OCI-LY1 (cell line): Measurements from ENCODE around the gene FANCC.

Experiments used
- EZH2 ChIP-seq: fragments of 200-600 bp; sonication (generic), shearing (Covaris generic); IDR thresholded peaks from 2 replicates; pipeline ENCODE4 v1.8.0; 2017; ENCODE audit warnings: borderline replicate concordance, mixed run types, mild to moderate bottlenecking, antibody characterized with exemption, low read length, moderate library complexity, mixed read lengths
- TF ChIP-seq, protein P1 (sequence below): fragments of 200-600 bp; sonication (generic), shearing (Covaris generic); IDR thresholded peaks from 2 replicates; pipeline ENCODE4 v1.5.1; 2017; ENCODE audit warnings: mild to moderate bottlenecking, antibody characterized with exemption, low read length, moderate library complexity, mixed read lengths

DNA sequence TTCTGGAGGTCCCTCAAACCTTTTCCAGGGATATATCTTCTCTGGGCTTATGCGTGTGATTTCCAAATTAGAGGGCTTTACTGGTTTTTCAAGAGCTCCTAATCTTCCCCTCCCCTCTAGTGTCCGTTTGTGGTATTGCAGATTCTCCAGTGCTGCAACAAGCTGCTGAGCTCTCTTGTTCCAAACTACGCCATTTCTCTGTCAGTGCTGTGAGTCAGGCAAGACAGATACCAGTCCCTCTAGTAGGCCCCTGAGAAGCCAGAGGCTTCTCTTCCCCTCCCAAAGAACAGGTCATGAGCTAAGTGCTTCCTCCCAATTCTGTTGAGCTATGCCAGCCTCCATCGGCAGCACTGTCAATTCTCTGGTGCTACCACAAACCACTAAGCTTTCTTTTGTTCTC is 149.5 kb downstream of the FANCC start:
- TF ChIP-seq, protein P1, sequence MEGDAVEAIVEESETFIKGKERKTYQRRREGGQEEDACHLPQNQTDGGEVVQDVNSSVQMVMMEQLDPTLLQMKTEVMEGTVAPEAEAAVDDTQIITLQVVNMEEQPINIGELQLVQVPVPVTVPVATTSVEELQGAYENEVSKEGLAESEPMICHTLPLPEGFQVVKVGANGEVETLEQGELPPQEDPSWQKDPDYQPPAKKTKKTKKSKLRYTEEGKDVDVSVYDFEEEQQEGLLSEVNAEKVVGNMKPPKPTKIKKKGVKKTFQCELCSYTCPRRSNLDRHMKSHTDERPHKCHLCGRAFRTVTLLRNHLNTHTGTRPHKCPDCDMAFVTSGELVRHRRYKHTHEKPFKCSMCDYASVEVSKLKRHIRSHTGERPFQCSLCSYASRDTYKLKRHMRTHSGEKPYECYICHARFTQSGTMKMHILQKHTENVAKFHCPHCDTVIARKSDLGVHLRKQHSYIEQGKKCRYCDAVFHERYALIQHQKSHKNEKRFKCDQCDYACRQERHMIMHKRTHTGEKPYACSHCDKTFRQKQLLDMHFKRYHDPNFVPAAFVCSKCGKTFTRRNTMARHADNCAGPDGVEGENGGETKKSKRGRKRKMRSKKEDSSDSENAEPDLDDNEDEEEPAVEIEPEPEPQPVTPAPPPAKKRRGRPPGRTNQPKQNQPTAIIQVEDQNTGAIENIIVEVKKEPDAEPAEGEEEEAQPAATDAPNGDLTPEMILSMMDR = peak; percentile 88
- TF ChIP-seq EZH2 = no peak
